Measurements from ENCODE around the gene CHST11.

- TF ChIP-seq CTCF (IDR thresholded peaks at IDR 0.05) (no peak), EP300 (IDR thresholded peaks at IDR 0.05) (no peak), POLR2AphosphoS5 (IDR thresholded peaks at IDR 0.05) (no peak), POLR2A (IDR thresholded peaks at IDR 0.05; ENCODE audit: low read depth) (no peak)
Measured at GRCh38 chr12:104720339-104721038, 263.7 kb downstream of the CHST11 start.

Measured in esophagus muscularis mucosa (tissue), 4 donors.